Fibroblast of lung (primary cell): ENCODE measurements around the gene FAM47E.

Experiments used
- CTCF ChIP-seq, 2 donors: IDR thresholded peaks in 1 of 2; conservative IDR thresholded peaks in 1 of 2; 1 replicate in 1 of 2; 2 replicates in 1 of 2; pipeline ENCODE4 v1.5.1; 2011 to 2012; ENCODE audit warnings: low read length in 2 of 2, control low read depth in 1 of 2, inconsistent platforms in 1 of 2, low read depth in 1 of 2, mild to moderate bottlenecking in 1 of 2
- EZH2 ChIP-seq: IDR thresholded peaks from 2 replicates; pipeline ENCODE4 v1.5.1; 2012; ENCODE audit warnings: low read length, control low read depth, mild to moderate bottlenecking; ENCODE audit errors: missing control alignments

- TF ChIP-seq EZH2 (no peak), CTCF (conservative IDR thresholded peaks at IDR 0.05 in 1 of 2, IDR thresholded peaks at IDR 0.05 in 1 of 2; ENCODE audit: low read depth in 1 of 2, low read length in 2 of 2) (no peak)
Measured at GRCh38 chr4:76278583-76278982, 27.1 kb downstream of the FAM47E start.
